Measurements from ENCODE around the gene FAM131B. TPM values are rescaled to one million over a fixed set of nuclear protein-coding genes. Genes with fewer than 3 reads are reported as not detected.

FAM131B gene
- total RNA-seq, 1 donor from 2014 or later: 0.48 TPM

- intact Hi-C loops (cut with micrococcal nuclease): loop anchor here (10.0 kb wide), 1 partner anchor 1451 kb away; the partner anchor contains the start of gene TPK1
Observed at GRCh38 chr7:143384148-143384547, 21.6 kb upstream of the FAM131B start.

DNA sequence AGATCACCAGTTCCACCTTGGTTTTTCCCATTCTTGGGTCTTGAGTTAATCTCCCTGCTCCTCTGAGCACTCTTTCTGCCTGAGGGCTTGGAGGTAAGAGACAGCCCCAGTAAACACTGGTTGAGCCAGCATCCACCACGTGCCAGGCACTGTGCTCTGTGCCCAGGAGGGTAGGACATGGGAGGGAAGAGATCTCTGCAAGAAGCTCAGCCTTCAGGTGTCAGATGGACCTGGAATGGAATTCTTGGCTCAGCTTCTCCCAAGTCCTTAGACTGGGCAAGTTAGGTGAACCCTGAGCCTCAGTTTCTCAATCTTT is 21.1 kb upstream of the FAM131B start:
- intact Hi-C loops (cut with micrococcal nuclease): loop anchor here (10.0 kb wide), 1 partner anchor 1451 kb away; the partner anchor contains the start of gene TPK1

DNA sequence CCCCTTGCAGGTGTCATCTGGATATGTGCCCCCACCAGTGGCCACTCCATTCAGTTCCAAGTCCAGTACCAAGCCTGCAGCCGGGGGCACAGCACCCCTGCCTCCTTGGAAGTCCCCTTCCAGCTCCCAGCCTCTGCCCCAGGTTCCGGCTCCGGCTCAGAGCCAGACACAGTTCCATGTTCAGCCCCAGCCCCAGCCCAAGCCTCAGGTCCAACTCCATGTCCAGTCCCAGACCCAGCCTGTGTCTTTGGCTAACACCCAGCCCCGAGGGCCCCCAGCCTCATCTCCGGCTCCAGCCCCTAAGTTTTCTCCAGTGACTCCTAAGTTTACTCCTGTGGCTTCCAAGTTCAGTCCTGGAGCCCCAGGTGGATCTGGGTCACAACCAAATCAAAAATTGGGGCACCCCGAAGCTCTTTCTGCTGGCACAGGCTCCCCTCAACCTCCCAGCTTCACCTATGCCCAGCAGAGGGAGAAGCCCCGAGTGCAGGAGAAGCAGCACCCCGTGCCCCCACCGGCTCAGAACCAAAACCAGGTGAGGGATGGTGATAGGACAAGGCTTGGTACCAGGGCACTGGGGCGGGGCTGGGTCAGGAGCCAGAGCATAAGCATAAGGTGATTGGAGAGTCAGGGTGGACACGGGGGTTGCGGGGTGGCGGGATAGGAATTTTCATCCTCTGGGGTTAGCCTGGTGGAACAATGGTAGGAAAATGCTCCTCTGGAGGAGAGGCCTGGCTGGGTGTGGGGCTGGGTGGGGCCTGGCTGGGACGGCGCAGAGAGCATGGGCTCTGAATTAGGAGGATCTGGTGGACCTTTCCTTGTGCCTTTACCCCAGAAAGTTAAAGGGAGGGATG is 20.5 kb upstream of the FAM131B start:
- intact Hi-C loops (cut with micrococcal nuclease): loop anchor here (10.0 kb wide), 1 partner anchor 1452 kb away; the partner anchor contains the start of gene TPK1

- intact Hi-C loops (cut with micrococcal nuclease): loop anchor here (10.0 kb wide), 1 partner anchor 1453 kb away; the partner anchor contains the start of gene TPK1
Observed at GRCh38 chr7:143382126-143382790, 19.7 kb upstream of the FAM131B start.

GRCh38 chr7:143381427-143382125 is 19.1 kb upstream of the FAM131B start:
- intact Hi-C loops (cut with micrococcal nuclease): loop anchor here (1.0 to 10.0 kb wide), 8 partner anchors 27 to 1453 kb away; partner anchors contain the start of genes CASP2, EPHA1, GSTK1 and TPK1

DNA sequence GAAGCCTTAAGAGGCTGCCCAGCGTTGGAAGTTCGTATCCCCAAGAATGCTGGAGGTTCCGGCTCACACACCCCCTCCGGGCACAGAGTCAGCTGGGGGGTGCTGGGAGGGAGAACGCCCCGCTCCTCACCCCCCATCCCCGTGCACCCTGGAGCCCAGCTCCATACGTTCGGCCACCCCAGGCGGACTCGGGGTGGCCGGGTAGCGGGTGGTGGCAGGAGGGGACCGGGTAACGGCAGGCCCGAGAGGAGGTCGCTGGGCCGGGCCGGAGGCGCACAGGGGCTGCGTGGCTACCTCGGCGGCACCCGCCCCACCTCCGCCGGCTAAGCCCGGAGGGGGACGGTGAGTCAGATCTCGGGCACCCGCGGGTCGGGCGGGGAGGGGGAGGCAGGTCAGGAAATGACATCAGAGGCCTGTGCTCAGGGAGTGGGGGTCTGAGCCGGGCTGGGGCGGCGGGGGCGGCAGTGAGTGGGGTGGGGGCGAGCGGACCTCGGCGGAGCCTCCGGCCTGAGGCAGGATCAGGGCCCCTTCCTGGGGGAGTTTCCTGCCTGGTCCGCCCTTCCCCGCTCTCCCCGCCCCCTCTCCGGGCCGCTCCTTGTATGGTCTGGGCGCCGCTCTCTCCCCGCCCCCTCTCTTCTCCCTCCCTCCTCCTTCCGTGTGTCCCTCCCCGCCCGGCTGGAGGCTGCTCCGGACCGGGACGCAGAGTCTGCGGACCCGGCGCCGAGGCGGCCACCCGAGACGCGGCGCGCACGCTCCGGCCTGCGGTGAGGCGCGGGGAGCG is 18.3 kb upstream of the FAM131B start, which contains the start of gene ZYX:
Gene ZYX, plus strand, starts transcription at position 700 of the 781 bp plus-strand sequence. CDS start 227 bp downstream, outside the sequence.
- intact Hi-C loops (cut with micrococcal nuclease): loop anchor here (1.0 to 10.0 kb wide), 9 partner anchors 28 to 1454 kb away; partner anchors contain the start of genes CASP2, EPHA1, GSTK1 and TPK1

GRCh38 chr7:143380260-143380645 is 17.7 kb upstream of the FAM131B start:
- intact Hi-C loops (cut with micrococcal nuclease): loop anchor here (1.0 to 10.0 kb wide), 6 partner anchors 29 to 1455 kb away; partner anchors contain the start of genes EPHA1 and TPK1

- intact Hi-C loops (cut with micrococcal nuclease): loop anchor here (1.0 to 10.0 kb wide), 7 partner anchors 17 to 1455 kb away; partner anchors contain the start of genes EPHA1, FAM131B and TPK1
Observed at GRCh38 chr7:143379611-143380259, 17.2 kb upstream of the FAM131B start.

DNA sequence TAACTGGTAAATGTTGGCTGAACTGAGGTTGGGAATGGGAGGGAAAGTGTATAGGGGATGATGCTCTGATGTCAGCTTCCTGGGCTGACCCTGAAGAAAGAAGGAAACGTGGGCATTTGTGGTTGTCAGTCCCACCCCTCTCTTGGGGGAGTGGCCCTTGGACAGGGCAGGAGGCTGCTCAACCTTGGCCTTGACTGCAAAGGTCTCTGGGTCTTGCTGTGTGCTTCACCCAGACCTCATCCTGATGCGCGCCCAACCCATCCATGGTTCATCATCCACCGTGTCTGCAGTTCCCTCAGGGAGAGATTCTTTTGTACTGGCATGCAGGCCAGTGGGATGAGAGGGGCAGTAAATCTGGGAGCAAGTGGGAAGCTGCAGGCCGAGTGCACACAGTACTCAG is 13.9 kb upstream of the FAM131B start:
- intact Hi-C loops (cut with micrococcal nuclease): no loop called here

DNA sequence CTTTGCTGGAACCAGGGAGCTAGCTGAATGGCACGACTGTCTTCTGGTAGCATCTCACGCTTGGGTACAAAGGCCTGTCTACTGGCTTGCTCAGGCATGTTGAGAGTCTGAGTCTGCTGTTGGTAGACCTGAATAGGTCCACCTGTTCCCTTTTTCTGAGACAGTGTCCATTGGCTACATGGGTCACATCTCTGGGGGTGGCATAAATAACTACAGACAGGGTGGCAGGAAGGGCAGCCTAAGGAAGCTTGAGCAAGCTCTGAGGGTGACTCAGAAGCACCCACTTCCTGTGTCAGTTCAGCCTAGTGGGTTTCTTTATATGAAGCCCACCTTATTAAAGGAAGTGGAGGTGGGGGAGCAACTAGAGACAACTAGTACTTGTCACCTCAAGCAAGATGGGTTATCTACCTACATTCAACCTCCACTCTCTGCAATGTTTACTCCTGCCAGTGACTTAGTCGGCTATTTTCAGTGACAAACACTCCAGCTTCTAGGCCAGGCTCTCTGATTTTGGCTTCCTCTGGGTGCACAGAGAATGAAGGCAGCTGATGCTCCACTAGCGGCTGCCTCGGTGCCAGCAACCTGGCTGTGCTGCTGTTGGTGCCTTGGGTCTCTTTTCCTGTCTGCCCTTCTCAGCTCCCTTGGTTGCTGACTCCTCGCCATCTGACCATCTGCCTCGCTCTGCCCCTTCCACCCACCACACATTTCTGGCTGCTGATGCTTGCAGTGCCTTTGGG is 13.0 kb upstream of the FAM131B start:
- intact Hi-C loops (cut with micrococcal nuclease): no loop called here

- intact Hi-C loops (cut with micrococcal nuclease): no loop called here
Observed at GRCh38 chr7:143374561-143374960, 12.0 kb upstream of the FAM131B start.

DNA sequence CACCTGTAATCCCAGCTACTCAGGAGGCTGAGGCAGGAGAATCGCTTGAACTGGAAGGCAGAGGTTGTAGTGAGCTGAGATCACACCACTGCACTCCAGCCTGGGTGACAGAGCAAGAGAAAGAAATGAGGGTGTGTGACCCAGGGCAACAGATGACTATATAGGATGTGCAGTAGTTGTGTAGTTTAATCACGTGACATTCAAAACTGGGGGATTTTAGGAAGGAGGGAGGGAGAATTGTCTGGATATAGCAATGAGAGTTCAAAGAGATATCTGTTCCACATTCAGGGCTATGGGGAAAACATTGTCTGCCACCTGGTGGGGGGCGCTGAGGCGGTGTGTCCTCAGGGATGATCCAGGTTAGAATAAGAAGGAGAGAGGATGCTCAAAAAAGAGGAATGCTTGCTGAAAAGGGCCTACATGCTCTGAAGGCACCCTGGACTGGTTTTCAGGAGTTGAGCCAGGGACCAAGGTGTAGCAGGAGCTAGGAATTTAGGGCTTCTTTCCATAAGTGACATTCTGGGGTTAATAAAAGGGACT is 10.8 kb upstream of the FAM131B start:
- intact Hi-C loops (cut with micrococcal nuclease): no loop called here

DNA sequence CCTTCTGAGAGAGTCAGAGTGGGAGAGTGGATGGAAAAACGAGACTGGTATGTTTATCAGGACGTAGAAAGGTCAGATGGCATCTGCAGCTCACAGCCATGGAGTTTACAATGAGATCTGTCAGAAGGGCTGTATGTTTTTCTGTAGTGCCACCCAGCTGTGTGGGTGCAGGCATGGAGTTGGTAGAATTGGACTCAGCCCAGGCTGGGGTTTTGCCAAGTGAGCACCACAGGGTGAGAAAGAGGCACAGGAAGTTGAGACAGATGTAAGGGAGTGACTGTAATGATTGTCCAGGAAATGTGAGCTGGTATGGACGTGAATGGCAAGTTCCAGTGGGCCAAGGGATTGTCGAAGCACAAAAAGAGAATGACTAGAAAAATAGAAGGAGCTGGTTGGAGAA is 9.6 kb upstream of the FAM131B start:
- intact Hi-C loops (cut with micrococcal nuclease): no loop called here

DNA sequence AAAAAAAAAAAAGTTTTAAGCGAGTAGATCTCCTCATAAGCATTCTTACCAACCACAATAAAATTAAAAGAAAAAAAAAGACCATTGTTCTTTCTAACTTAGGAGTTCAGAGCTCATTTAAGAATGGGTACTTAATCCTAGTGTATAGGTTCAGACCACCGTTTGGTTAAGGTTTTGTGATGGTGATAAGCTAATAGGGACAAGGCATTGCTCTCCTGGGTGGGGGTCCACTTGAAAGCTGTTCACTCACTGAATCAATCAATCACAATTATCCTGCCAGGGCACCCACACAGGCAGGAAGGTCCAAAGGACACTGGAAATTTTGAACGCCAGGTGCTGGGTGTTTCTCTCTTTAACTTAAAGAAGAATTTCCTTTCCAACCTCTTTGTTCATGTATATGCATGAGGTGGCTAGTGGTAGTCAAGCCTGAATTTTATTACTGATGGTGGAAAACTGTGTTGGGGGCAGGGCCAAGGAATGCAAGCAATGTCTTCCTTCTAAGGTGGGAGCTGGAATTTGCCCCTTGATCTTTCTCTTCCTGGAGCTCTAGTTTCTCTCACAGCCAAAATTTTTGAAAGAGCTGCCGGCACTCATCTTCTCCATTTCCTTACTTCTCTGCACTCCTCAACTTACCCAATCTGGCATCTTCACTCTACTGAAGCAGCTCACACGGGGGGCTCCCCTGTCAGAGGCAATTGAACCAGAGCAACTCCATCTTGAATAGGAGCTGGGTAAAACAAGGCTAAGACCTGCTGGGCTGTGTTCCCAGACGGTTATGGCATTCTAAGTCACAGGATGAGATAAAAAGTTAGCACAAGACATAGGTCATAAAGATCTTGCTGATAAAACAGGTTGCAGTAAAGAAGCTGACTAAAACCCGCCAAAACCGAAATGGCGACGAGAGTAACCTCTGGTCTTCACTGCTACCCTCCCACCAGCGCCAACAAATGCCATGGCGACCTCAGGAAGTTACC is 7.5 kb upstream of the FAM131B start:
- intact Hi-C loops (cut with micrococcal nuclease): loop anchor here (10.0 kb wide), 1 partner anchor 45 kb away; no protein-coding TSS in a partner anchor

DNA sequence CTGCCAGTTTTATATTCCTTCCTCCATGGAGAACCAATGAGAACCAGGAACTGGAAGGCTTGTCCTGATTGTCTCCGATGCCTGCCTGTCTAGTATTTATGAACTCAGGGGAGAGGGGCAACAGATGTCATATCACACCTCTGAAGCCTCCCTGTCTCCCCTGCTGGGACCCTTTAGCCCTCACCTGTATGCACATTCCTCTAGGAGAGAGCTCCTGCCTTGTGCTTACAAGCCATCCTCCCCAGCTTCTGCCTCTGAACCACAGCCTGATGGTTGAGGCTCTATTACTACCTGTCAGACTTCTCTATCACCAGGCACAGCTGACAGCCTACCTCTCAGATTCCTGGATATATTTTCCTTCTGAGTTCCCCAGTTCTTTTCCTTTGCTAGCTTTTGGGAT is 5.9 kb upstream of the FAM131B start:
- intact Hi-C loops (cut with micrococcal nuclease): loop anchor here (10.0 kb wide), 1 partner anchor 46 kb away; no protein-coding TSS in a partner anchor

DNA sequence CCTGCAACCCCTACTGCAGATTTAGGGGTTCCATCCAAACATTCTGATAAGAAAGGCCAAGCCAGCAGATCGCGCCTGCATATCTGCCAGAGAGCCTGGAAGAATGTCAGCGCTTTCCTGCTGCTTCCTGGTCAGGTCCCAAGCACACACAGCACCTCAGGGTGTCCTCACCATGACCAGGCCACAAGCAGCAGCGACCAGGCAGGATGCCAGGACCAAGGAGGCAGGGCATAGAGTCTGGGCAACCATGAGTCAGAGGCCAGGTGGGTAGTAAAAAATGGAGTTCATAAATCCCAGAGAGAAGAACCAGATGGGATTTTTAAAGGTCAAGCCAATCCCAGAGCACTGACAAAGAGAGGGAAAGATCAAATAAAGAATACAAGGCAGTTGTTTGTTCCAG is 5.5 kb upstream of the FAM131B start:
- intact Hi-C loops (cut with micrococcal nuclease): loop anchor here (10.0 kb wide), 1 partner anchor 47 kb away; no protein-coding TSS in a partner anchor
